T-helper 1 cell treated with Interleukin-12 subunit alpha and Interleukin-12 subunit beta and Interleukin-4 antibody, amounts not matched to agents 30 ng/mL and 1 ng/mL, for 36 hours (primary cell): ENCODE results near the gene HLA-DQB1. TPM values are rescaled to one million over a fixed set of nuclear protein-coding genes. Genes with fewer than 3 reads are reported as not detected.
"Not testable (repeated sequence)": the region's sequence is repeated elsewhere in the genome, so short reads cannot be mapped to it uniquely, and the experiment has no call there.

Experiments
- intact Hi-C: fragments of 100-400 bp; cut with micrococcal nuclease; formaldehyde crosslinking; loops from one replicate; pipeline ENCODE4 v1.15.1; 2024
- total RNA-seq: library from RNA; stranded (reverse); gene quantifications from 2 replicates; pipeline ENCODE4 v1.2.3, GENCODE V29; 2022

Gene HLA-DQB1
- 20.1 and 27.5 TPM in 2 replicates for total RNA-seq

GRCh38 chr6:32666420-32667300 lies at the start of gene HLA-DQB1:
TSS of gene HLA-DQB1 (minus strand) at chr6:32666657. CDS start at chr6:32666607, 50 bp downstream.
- intact Hi-C loops = loop anchor here (1.0 to 5.0 kb wide), 3 partner anchors 38 to 469 kb away; partner anchors contain the start of gene HLA-DRB1

GRCh38 chr6:32713241-32713640 lies 46.8 kb upstream of the HLA-DQB1 start:
- intact Hi-C loops = no loop called here

- intact Hi-C loops = loop anchor here (10.0 kb wide), 1 partner anchor 465 kb away; no protein-coding TSS in a partner anchor
These were observed 43.2 kb upstream of the HLA-DQB1 start for GRCh38 chr6:32709625-32710024.

- intact Hi-C loops = loop anchor here (10.0 kb wide), 1 partner anchor 460 kb away; no protein-coding TSS in a partner anchor
These were observed 38.7 kb upstream of the HLA-DQB1 start for GRCh38 chr6:32705164-32705563.

- intact Hi-C loops = loop anchor here (10.0 kb wide), 1 partner anchor 459 kb away; no protein-coding TSS in a partner anchor
These were observed 36.9 kb upstream of the HLA-DQB1 start for GRCh38 chr6:32703347-32703746.

- intact Hi-C loops = loop anchor here (1.0 to 10.0 kb wide), 6 partner anchors 86 to 456 kb away; no protein-coding TSS in a partner anchor
These were observed 34.1 kb upstream of the HLA-DQB1 start for GRCh38 chr6:32700391-32701040.

GRCh38 chr6:32697031-32697430 lies 30.6 kb upstream of the HLA-DQB1 start:
- intact Hi-C loops = no loop called here

- intact Hi-C loops = loop anchor here (1.0 to 2.0 kb wide), 3 partner anchors 70 to 277 kb away; no protein-coding TSS in a partner anchor
These were observed 25.6 kb upstream of the HLA-DQB1 start for GRCh38 chr6:32692019-32692418.

- intact Hi-C loops = loop anchor here (5.0 kb wide), 1 partner anchor 177 kb away; no protein-coding TSS in a partner anchor
These were observed 23.4 kb upstream of the HLA-DQB1 start for GRCh38 chr6:32689531-32690501.

GRCh38 chr6:32685603-32686002 lies 19.1 kb upstream of the HLA-DQB1 start:
- intact Hi-C loops = loop anchor here (1.0 to 5.0 kb wide), 4 partner anchors 17 to 182 kb away; no protein-coding TSS in a partner anchor

- intact Hi-C loops = loop anchor here (2.0 kb wide), 1 partner anchor 73 kb away; no protein-coding TSS in a partner anchor
These were observed 17.8 kb upstream of the HLA-DQB1 start for GRCh38 chr6:32684246-32684645.

- intact Hi-C loops = no loop called here
These were observed 13.6 kb upstream of the HLA-DQB1 start for GRCh38 chr6:32680055-32680454.

GRCh38 chr6:32679492-32679891 lies 13.0 kb upstream of the HLA-DQB1 start:
- intact Hi-C loops = no loop called here

GRCh38 chr6:32674123-32674522 lies 7.7 kb upstream of the HLA-DQB1 start:
- intact Hi-C loops = not testable (repeated sequence)

GRCh38 chr6:32671908-32672307 lies 5.5 kb upstream of the HLA-DQB1 start:
- intact Hi-C loops = not testable (repeated sequence)

- intact Hi-C loops = loop anchor here (5.0 kb wide), 1 partner anchor 473 kb away; no protein-coding TSS in a partner anchor
These were observed 3.4 kb upstream of the HLA-DQB1 start for GRCh38 chr6:32669893-32670292.

GRCh38 chr6:32669240-32669639 lies 2.8 kb upstream of the HLA-DQB1 start:
- intact Hi-C loops = loop anchor here (5.0 kb wide), 1 partner anchor 472 kb away; no protein-coding TSS in a partner anchor

GRCh38 chr6:32668226-32668747 lies 1.8 kb upstream of the HLA-DQB1 start:
- intact Hi-C loops = loop anchor here (1.0 to 5.0 kb wide), 4 partner anchors 17 to 471 kb away; partner anchors contain the start of gene TAP2

GRCh38 chr6:32665661-32666060 lies 796 bp downstream of the HLA-DQB1 start:
- intact Hi-C loops = loop anchor here (1.0 to 5.0 kb wide), 3 partner anchors 37 to 468 kb away; partner anchors contain the start of gene HLA-DRB1
